Fibroblast of lung (primary cell): ENCODE measurements around the gene ST6GALNAC3.

Source experiments
- CTCF ChIP-seq, 2 donors: IDR thresholded peaks in 1 of 2; conservative IDR thresholded peaks in 1 of 2; 1 replicate in 1 of 2; 2 replicates in 1 of 2; pipeline ENCODE4 v1.5.1; 2011 to 2012; ENCODE audit warnings: low read length in 2 of 2, control low read depth in 1 of 2, inconsistent platforms in 1 of 2, low read depth in 1 of 2, mild to moderate bottlenecking in 1 of 2
- EZH2 ChIP-seq: IDR thresholded peaks from 2 replicates; pipeline ENCODE4 v1.5.1; 2012; ENCODE audit warnings: low read length, control low read depth, mild to moderate bottlenecking; ENCODE audit errors: missing control alignments

- TF ChIP-seq CTCF (conservative IDR thresholded peaks at IDR 0.05 in 1 of 2, IDR thresholded peaks at IDR 0.05 in 1 of 2; ENCODE audit: low read depth in 1 of 2, low read length in 2 of 2) (no peak), EZH2 (no peak)
Observed at GRCh38 chr1:76492752-76493430, 418.3 kb downstream of the ST6GALNAC3 start.
